ENCODE data around the gene CYFIP2. TPM values are rescaled to one million over a fixed set of nuclear protein-coding genes. Genes with fewer than 3 reads are reported as not detected.

Gene CYFIP2
- total RNA-seq, 1 donor from 2014 or later = 82.9 TPM

- no peak for DNase-seq (ENCODE audit: low spot score in 2 of 2, unreplicated experiment in 2 of 2)
- no peak for TF ChIP-seq CTCF (IDR thresholded peaks at IDR 0.05; ENCODE audit: unreplicated experiment)
- Mint-ChIP-seq H3K4me3 (no peak overlapping the region), H3K27me3 (ENCODE audit: low read depth) (peaks cover under 1% of the 10 kb centered on the region), H3K27ac (no peak overlapping the region), H3K9me3 (no peaks in the 10 kb centered on the region), H3K36me3 (peaks cover 2% of the 10 kb centered on the region), H3K4me1 (peaks cover 45% of the 10 kb centered on the region)
Measured at GRCh38 chr5:157269761-157270272, 3.9 kb downstream of the CYFIP2 start.

- TF ChIP-seq CTCF (IDR thresholded peaks at IDR 0.05; ENCODE audit: unreplicated experiment) = no peak
- Mint-ChIP-seq H3K9me3 (peaks cover 3% of the 10 kb centered on the region), H3K27me3 (ENCODE audit: low read depth) (no peaks in the 10 kb centered on the region), H3K36me3 (peaks cover 2% of the 10 kb centered on the region), H3K27ac (peak overlapping the region; percentile 2), H3K4me1 (peaks cover 41% of the 10 kb centered on the region), H3K4me3 (no peak overlapping the region)
- no peak for DNase-seq (ENCODE audit: low spot score in 2 of 2, unreplicated experiment in 2 of 2)
Measured at GRCh38 chr5:157270771-157271170, 4.8 kb downstream of the CYFIP2 start.

GRCh38 chr5:157271740-157272271 lies 5.9 kb downstream of the CYFIP2 start:
- no peak overlapping the region for H3K4me3 Mint-ChIP-seq
- H3K9me3 Mint-ChIP-seq = peaks cover 3% of the 10 kb centered on the region
- peaks cover 2% of the 10 kb centered on the region for H3K36me3 Mint-ChIP-seq
- no peak for TF ChIP-seq CTCF (IDR thresholded peaks at IDR 0.05; ENCODE audit: unreplicated experiment)
- H3K27me3 Mint-ChIP-seq (ENCODE audit: low read depth) = no peaks in the 10 kb centered on the region
- DNase-seq (ENCODE audit: low spot score in 2 of 2, unreplicated experiment in 2 of 2) = no peak
- H3K4me1 Mint-ChIP-seq = peaks cover 38% of the 10 kb centered on the region
- no peak overlapping the region for H3K27ac Mint-ChIP-seq

GRCh38 chr5:157273131-157273556 lies 7.2 kb downstream of the CYFIP2 start:
- Mint-ChIP-seq H3K27ac (no peak overlapping the region), H3K36me3 (peaks cover 2% of the 10 kb centered on the region), H3K4me1 (peaks cover 25% of the 10 kb centered on the region), H3K9me3 (peaks cover 3% of the 10 kb centered on the region), H3K4me3 (no peak overlapping the region), H3K27me3 (ENCODE audit: low read depth) (no peaks in the 10 kb centered on the region)
- DNase-seq (ENCODE audit: low spot score in 2 of 2, unreplicated experiment in 2 of 2) = no peak
- TF ChIP-seq CTCF (IDR thresholded peaks at IDR 0.05; ENCODE audit: unreplicated experiment) = no peak

GRCh38 chr5:157275403-157275802 lies 9.5 kb downstream of the CYFIP2 start:
- Mint-ChIP-seq H3K27ac (no peak overlapping the region), H3K27me3 (ENCODE audit: low read depth) (no peaks in the 10 kb centered on the region), H3K4me3 (no peak overlapping the region), H3K36me3 (peaks cover 2% of the 10 kb centered on the region), H3K9me3 (peaks cover 3% of the 10 kb centered on the region), H3K4me1 (peaks cover 4% of the 10 kb centered on the region)
- DNase-seq (ENCODE audit: low spot score in 2 of 2, unreplicated experiment in 2 of 2) = no peak
- TF ChIP-seq CTCF (IDR thresholded peaks at IDR 0.05; ENCODE audit: unreplicated experiment) = no peak

Measured in mesothelial cell of epicardium (in vitro differentiated cells).